ENCODE data around the gene CCDC15.
A peak's percentile ranks its signal among the peaks of the same experiment; 100 is the strongest.
"Not testable (repeated sequence)": the region's sequence is repeated elsewhere in the genome, so short reads cannot be mapped to it uniquely, and the experiment has no call there.

Gene CCDC15

GRCh38 chr11:125005491-125005890 lies 51.5 kb downstream of the CCDC15 start:
- TF ChIP-seq CTCF (IDR thresholded peaks at IDR 0.05; ENCODE audit: low read depth, low read length, missing control alignments), result no peak
- no peak for DNase-seq (ENCODE audit: low read depth)
- H3K4me3 ChIP-seq (ENCODE audit: low read depth, low read length), result no peak overlapping the region
- in situ Hi-C loops (cut with HindIII; ENCODE audit: low sequenced_read_pairs), result no loop called here

- no peak overlapping the region for H3K4me3 ChIP-seq (ENCODE audit: low read depth, low read length)
- DNase-seq (ENCODE audit: low read depth), result no peak
- TF ChIP-seq CTCF (IDR thresholded peaks at IDR 0.05; ENCODE audit: low read depth, low read length, missing control alignments), result no peak
- in situ Hi-C loops (cut with HindIII; ENCODE audit: low sequenced_read_pairs), result no loop called here
Measured at GRCh38 chr11:125016413-125016812, 62.4 kb downstream of the CCDC15 start.

- H3K4me3 ChIP-seq (ENCODE audit: low read depth, low read length), result no peak overlapping the region
- no peak for TF ChIP-seq CTCF (IDR thresholded peaks at IDR 0.05; ENCODE audit: low read depth, low read length, missing control alignments)
- DNase-seq (ENCODE audit: low read depth), result no peak
- in situ Hi-C loops (cut with HindIII; ENCODE audit: low sequenced_read_pairs), result no loop called here
Measured at GRCh38 chr11:125020342-125020741, 66.3 kb downstream of the CCDC15 start.

- in situ Hi-C loops (cut with HindIII; ENCODE audit: low sequenced_read_pairs), result no loop called here
- no peak for TF ChIP-seq CTCF (IDR thresholded peaks at IDR 0.05; ENCODE audit: low read depth, low read length, missing control alignments)
- DNase-seq (ENCODE audit: low read depth), result no peak
- no peak overlapping the region for H3K4me3 ChIP-seq (ENCODE audit: low read depth, low read length)
Measured at GRCh38 chr11:125022551-125022950, 68.5 kb downstream of the CCDC15 start.

- no peak for DNase-seq (ENCODE audit: low read depth)
- no peak for TF ChIP-seq CTCF (IDR thresholded peaks at IDR 0.05; ENCODE audit: low read depth, low read length, missing control alignments)
- H3K4me3 ChIP-seq (ENCODE audit: low read depth, low read length), result no peak overlapping the region
- in situ Hi-C loops (cut with HindIII; ENCODE audit: low sequenced_read_pairs), result no loop called here
Measured at GRCh38 chr11:125025968-125026367, 72.0 kb downstream of the CCDC15 start.

GRCh38 chr11:125029431-125029830 lies 75.4 kb downstream of the CCDC15 start:
- DNase-seq (ENCODE audit: low read depth); H3K4me3 ChIP-seq (ENCODE audit: low read depth, low read length); in situ Hi-C loops (cut with HindIII; ENCODE audit: low sequenced_read_pairs): not testable (repeated sequence)

- in situ Hi-C loops (cut with HindIII; ENCODE audit: low sequenced_read_pairs), result no loop called here
Measured at GRCh38 chr11:125036933-125037332, 82.9 kb downstream of the CCDC15 start.

More at GRCh38 chr11:125036933-125037332, 82.9 kb downstream of the CCDC15 start:
- H3K4me3 ChIP-seq (ENCODE audit: low read depth, low read length), result no peak overlapping the region
- TF ChIP-seq CTCF (IDR thresholded peaks at IDR 0.05; ENCODE audit: low read depth, low read length, missing control alignments), result no peak
- DNase-seq (ENCODE audit: low read depth), result peak; percentile 16
